GM03348 (cell line): Measurements from ENCODE around the gene PAN2.
"Not testable (repeated sequence)": the region's sequence is repeated elsewhere in the genome, so short reads cannot be mapped to it uniquely, and the experiment has no call there.

ENCODE experiments used
- DNase-seq: peaks from one replicate; pipeline ENCODE4 v3.0.0; 2012; ENCODE audit warnings: low spot score

PAN2 gene

GRCh38 chr12:56307221-56307965, 26.4 kb downstream of the PAN2 start:
- DNase-seq = no peak

DNA sequence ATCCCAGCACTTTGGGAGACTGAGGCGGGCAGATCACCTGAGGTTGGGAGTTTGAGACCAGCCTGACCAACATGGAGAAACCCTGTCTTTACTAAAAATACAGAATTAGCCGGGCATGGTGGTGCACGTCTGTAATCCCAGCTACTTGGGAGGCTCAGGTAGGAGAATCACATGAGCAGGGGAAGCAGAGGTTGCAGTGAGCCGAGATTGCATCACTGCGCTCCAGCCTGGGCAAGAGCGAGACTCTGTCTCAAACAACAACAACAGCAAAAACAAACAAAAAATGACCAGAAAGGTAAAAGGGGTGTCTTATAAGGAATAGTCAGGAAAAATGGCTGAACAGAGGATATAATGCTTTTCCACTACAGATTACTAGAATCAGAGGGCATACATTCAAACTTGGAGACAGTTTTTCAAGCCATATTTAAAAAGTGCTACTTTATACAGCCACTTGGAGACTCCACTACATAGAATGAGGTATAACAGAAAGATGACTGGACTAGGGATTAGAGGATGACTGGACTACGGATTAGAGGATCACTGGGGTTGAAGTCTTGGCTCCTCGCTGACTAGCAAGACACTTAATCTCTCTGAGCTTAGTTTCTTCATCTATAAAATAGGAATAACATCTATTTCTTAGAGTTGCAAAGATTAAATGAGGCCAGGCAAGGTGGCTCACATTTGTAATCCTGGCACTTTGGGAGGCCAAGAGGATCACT, 28.8 kb downstream of the PAN2 start:
- no peak for DNase-seq

DNA sequence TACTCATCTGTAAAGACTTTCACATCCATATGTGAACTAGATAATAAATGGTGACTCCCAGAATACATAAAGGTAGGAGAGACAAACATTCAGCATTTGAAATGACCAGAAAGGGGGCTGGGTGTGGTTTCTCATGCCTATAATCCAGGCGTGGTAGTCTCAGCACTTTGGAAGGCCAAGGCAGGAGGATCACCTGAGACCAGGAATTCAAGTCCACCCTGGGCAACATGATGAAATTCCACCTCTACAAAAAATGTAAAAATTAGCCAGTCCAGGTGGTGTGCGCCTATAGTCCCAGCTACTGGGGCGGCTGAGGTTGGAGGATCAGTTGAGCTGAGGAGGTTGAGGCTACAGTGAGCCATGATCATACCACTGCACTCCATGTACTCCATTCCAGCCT, 29.5 kb downstream of the PAN2 start:
- no peak for DNase-seq

GRCh38 chr12:56300644-56301464, 32.9 kb downstream of the PAN2 start:
- no peak for DNase-seq

DNA sequence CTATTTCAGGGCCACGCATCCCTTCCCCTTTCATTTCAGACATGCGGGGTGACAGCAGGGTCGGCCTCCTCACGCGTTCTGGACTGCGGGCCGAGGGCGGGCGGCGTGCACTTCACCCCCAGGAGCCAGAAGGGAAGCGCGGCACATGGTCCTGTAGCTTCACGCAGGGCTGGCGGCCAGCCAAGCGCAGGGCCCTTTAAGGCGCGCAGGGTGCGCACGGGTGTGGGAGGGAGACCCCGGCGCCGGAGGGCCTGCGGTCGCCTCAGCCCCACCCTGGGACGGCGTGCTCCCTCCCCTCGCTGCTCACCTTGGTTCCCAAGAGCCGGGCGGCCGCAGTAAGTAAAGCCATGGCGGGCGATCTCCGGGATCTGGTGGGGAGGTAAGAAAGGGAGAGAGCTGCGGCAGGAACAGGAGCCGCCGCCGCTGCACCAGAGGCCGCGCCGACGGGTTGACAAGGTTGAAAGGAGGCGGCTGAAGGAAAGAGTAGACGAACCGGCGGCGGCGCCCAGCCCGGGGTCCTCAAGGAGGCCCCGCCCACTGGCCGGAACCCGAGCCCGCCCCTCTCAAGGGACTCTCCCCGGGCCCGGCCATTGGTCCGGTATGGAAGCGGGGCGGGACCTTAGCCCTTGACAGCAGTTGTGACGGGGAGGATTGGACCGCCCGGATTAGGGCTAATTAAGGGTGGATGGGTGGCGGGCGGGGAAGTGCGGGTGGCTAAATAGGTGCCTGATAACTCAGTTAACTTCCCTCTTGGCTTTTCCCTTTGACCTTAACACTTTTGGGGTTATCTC, 33.8 kb downstream of the PAN2 start, which contains the start of gene CS:
CS (minus strand) TSS at position 478 of the 791 bp plus-strand sequence; CDS start at position 349, 129 bp downstream.
- DNase-seq = peak; percentile 99

- peak; percentile 20 for DNase-seq
Observed at GRCh38 chr12:56299308-56299852, 34.4 kb downstream of the PAN2 start.

DNA sequence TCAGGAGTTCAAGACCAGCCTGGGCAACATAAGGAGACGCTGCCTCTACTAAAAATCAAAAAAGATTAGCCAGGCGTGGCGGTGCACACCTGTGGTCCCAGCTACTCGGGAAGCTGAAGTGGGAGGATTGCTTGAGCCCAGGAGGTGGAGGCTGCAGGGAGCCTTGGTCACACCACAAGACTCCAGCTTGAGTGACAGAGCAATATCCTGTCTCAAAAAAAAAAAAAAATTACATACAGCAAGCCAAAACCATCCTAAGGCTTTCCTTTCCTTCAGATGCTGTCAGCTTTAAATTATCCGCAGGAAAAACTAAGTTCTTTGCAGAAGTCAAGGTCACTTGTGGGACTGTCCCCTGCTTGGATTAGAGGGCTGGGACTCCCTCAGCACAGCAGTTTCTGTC, 35.0 kb downstream of the PAN2 start:
- DNase-seq = no peak

GRCh38 chr12:56297400-56297799, 36.4 kb downstream of the PAN2 start:
- DNase-seq = no peak

- no peak for DNase-seq
Observed at GRCh38 chr12:56296295-56296694, 37.5 kb downstream of the PAN2 start.

DNA sequence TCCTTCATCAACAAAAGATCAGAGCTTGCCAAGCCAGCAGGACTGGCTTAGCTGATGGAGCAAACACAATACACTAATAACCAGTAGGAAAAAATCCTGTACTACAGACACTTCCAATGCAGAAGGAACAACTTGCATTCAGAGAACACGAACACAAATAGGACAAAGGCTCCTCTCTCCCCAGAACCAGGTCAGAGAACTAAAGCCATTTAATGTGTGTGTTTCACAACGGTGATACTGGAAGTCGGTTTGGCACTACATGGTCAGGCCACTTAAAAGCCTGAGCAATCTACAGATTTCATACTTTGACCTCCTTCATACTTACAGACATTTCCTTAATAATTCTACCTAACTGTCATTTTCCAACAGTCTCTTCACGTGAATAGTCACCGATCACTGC, 40.0 kb downstream of the PAN2 start:
- no peak for DNase-seq

GRCh38 chr12:56288705-56289387, 45.0 kb downstream of the PAN2 start:
- no peak for DNase-seq

DNA sequence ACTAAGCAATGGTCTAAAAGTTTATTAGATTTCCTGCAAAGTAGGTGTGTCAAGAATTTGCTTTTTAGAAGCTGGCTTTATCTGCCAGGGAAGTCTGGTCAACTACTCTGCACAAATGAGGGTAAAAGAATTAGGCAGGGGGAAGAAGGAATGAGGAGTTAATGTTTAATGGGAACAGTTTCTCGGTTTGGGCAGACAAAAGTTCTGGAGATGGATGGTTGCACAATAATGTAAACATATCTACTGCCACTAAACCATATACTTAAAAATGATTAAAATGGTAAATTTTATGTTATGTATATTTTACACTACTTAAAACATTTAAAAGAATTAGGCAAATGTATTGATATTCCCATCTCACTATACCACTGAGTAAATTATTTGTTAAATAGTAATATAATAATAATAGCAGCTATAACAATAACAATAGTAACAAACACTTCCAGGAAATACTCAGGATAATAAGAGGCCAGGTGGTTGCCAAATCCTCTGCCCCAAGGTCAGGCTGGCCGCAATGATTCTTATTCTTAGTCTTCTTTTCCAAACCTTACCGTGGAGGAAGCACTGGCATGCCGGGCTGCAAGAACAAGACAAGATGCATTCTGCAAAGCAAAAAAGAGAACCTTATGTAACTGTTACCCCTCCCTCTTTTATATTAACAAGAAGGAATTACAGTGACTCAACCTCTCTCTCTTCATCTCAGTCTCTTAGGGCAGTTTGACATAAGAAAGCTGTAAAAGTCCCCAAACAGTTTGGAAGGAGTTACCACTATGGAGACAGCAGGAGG, 47.6 kb downstream of the PAN2 start:
- DNase-seq = no peak

DNA sequence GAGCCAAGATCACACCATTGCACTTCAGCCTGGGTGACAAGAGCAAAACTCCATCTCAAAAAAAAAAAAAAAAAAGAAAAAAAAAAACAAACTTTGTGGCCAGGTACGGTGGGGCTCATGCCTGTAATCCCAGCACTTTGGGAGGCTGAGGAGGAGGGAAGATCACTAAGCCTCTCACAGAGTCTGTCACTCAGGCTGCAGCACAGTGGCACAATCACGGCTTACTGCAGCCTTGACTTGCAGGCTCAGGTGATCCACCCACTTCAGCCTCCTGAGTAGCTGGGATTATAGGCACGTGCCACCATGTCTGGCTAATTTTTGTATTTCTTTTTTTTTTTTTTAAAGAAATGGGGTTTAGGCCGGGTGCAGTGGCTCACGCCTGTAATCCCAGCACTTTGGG, 49.5 kb downstream of the PAN2 start:
- DNase-seq = not testable (repeated sequence)

GRCh38 chr12:56282579-56282978, 51.2 kb downstream of the PAN2 start:
- DNase-seq = no peak

DNA sequence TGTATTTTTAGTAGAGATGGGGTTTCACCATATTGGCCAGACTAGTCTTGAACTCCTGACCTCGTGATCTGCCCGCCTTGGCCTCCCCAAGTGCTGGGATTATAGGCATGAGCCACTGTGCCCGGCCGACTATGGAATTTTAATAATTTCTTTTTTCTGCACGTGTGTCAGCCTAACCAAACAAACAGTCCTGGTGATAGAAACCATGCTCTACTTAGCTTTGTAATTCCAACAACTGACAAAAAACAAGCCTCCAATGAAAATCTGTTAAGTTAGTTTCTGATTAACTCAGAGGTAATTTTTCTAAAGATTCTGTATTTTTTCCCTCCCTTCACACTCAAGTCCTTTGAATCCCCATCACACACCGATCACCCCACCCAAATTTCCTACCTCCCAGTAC, 51.8 kb downstream of the PAN2 start:
- no peak for DNase-seq

DNA sequence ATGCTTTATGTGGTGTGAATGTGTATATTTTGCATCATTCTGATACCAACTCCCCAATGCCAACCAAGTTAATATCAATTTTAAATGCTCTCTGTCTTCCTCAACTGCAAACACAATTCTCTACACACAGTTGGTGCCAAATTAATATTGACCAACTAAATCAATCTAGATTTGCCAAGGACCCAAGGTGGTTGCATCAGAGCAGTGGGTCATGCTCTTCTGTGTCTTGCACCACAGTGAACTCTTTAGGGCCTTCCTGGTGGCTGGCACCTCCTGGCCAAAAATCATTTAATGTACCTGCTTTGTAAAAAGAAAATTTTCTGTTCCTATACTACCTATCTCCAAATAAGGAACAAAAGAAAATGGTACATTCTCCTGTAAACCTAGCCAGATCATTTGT, 53.0 kb downstream of the PAN2 start:
- DNase-seq = no peak

DNA sequence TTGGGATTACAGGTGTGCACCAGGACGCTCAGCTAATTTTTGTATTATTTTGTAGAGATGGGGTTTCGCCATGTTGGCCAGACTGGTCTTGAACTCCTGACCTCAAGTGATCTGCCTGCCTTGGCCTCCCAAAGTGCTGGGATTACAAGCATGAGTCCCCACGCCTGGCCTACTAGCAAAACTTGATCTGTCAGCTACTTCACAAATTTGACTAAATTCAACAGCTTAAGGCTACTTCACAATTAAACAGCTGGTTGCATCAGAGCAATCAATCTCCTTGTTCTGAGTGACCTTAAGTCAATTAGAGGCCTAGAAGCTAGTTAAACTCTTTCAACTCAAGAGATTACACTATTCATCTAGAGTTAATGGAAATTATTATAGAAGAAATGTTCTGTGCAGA, 54.9 kb downstream of the PAN2 start:
- no peak for DNase-seq

DNA sequence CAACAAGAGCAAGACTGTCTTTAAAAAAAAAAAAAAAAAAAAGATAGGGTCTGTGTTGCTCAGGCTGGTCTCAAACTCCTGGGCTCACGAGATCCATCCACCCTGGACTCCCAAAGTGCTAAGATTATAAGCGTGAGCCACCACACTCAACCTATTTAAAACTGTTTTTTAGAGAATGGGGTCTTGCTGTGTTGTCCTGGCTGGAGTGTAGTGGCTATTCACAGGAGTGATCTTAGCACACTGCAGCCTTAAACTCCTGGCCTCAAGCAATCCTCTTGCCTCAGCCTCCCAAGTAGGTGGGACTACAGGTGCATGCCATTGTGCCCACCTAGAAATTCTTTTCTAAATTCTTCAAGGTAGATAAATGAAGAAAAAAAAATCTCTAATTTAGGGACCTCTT, 59.5 kb downstream of the PAN2 start:
- no peak for DNase-seq

- not testable (repeated sequence) for DNase-seq
Observed at GRCh38 chr12:56272468-56272867, 61.3 kb downstream of the PAN2 start.

DNA sequence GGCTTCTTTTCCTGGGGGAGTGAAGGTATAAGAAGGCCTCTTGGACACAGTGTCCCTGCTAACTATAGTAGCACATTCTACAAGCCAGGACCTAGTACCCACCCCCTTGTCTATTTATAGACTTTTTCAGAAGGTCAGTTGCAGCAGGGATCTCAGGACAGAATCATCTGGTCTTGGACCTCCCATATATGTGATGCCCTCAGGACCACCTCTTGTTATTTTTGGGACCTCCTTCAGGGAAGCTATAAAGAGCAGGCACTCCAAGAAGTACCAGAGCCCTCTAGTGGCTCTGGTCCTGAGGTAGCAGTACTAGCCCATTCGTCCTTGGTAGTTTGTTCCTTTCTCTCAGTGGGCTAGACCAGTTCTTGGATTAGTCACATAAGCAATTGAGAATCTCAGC, 62.8 kb downstream of the PAN2 start:
- peak; percentile 53 for DNase-seq
